Tongue (tissue), 3 donors: Measurements from ENCODE around the gene NOXO1. TPM values are rescaled to one million over a fixed set of nuclear protein-coding genes. Genes with fewer than 3 reads are reported as not detected.
"Not testable (repeated sequence)": the region's sequence is repeated elsewhere in the genome, so short reads cannot be mapped to it uniquely, and the experiment has no call there.

ENCODE experiments used
- DNase-seq: peaks from one replicate; pipeline ENCODE4 v3.0.0-alpha.2; 2015
- small RNA-seq: library from RNA; depleted of rRNA; stranded (forward); fragments of <200 nt; gene quantifications from one replicate; pipeline ENCODE3, GENCODE V24; 2014; ENCODE audit warnings: low replicate concordance
- total RNA-seq: library from RNA; depleted of rRNA; stranded (reverse); fragments of >200 nt; gene quantifications from one replicate; pipeline ENCODE4 v1.2.3, GENCODE V29; 2014

Gene NOXO1
- total RNA-seq, 1 donor from 2014 or later, result 2.5 TPM

DNA sequence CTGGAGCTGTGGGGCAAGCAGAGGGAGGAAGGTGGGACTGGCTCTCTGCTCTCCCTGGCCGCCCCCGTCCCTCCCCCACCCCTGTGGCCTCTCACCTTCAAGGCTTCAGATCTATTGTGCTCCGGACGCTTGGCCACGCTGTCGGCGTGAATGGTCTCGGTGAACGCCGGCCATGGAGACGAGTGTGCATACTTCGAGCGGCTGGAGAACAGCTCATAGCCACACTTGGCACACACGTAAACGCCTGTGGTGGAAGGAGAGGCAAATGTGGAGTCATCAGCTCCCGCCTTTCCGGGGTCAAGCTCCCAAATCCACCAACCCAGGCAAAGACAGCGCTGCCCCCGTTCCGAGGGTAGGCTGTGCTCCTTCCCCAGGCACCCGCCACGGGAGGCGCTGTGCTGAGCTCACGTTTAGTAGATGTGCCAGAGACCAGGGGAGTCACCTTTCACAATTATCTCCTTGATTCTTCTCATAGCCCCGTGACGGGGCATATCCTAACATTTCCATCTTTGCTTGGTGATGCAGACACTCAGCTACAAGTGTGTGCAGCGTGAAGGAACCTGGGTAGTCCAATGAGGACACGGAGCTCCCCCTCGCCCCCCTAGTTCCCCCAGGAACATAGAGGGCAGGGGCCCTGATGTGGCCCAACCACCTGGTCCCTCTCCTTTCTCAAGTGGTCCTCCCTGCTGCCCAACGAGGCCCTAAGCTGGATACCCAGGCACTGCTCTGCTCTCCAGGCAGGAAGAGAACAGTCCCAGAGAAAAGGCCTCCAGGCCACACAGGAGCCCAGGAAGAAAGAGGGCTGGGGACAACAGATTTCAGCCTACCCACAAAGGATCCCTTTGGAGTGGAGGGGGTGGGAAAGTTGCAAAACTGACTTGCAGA lies 39.9 kb downstream of the NOXO1 start:
- DNase-seq, result no peak

DNA sequence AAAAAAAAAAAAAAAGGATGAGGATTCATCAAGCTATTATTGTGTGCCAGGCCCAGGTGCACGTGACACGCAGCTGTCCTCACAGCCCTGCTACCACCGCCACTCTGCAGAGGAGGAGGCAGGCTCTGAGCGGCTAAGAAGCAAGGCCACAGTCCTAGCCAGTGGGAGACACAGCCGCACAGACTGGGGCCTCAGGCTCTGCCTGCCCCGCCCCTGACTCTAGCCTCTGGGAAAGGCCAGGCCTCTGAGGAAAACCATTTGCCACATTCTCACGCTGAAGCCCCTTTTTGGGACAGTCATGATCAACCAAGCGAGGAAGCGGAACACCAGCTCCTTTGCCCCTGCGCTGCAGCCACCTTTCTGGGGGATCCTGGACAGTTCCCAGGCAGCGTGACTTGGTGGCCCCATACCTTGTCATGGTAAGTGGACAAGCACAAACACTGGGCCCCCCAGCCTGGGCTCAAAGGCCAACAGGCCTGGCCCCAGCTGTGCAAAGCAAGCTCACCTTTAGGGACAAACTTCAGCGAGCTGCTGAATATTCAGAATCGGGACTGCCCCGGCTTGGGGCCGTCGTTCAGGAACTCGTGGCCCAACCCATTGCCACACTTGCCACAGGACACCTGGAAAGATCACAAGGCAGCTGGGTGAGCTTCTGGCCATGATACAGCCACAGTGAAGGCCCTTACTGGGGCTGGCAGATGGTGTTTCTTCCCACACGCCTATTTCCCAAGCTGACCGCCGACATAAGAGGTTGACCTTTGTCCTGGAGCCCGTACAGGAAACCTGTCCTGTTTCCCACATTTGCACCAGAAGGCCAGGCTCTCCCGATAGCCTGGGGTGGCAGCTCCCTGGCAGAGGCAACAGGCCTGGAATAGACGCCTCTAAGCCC lies 40.8 kb downstream of the NOXO1 start:
- no peak for DNase-seq

DNA sequence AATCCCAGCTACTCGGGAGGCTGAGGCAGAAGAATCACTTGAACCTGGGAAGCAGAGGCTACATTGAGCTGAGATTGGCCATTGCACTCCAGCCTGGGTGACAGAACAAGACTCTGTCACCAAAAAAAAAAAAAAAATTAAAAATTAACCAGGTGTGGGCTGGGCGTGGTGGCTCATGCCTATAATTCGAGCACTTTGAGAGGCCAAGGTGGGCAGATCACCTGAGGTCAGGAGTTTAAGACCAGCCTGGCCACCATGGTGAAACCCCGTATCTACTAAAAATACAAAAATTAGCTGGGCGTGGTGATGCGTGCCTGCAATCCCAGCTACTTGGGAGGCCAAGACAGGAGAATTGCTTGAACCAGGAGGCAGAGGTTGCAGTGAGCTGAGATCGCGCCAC lies 41.4 kb downstream of the NOXO1 start:
- DNase-seq, result not testable (repeated sequence)

DNA sequence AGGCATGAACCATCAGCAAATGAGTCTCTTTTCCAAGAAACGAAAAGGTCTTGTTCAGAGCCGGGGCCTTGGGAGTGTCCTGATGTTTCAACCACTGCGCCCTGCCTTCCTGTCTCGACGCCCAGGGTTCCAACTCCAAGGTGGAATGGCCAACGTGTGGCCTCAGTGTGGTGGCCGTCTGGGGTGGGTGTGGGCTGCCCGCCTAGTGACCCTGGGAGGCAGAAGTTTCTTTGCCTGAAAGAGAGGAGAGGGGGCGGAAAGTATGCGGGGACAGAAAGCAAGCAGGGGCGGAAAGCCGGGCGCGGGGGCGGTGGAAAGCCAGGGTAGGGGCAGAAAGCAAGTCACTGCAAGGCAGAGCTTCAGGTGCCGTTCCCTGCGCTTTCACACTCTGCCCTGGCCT lies 42.4 kb downstream of the NOXO1 start:
- DNase-seq, result no peak

DNA sequence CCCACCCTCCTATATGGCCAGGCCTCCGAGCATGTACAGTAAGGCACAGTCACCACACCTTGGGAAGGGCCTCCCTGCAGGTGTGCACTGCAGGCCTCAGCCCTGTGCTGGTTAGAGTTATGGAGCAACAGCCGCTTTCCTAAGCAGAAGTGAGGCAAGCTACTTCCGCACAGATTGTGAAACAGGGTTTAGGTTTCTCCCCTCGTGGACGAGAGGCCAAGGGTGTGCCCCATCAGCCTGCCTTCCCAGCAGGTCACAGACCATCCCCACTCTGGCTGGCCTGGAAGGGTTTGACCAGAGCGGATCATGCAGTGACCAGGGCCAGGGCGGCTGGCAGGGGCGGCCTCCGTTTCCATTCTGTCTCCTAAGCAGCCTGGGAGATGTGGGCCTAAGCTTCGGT lies 43.0 kb downstream of the NOXO1 start:
- no peak for DNase-seq

DNA sequence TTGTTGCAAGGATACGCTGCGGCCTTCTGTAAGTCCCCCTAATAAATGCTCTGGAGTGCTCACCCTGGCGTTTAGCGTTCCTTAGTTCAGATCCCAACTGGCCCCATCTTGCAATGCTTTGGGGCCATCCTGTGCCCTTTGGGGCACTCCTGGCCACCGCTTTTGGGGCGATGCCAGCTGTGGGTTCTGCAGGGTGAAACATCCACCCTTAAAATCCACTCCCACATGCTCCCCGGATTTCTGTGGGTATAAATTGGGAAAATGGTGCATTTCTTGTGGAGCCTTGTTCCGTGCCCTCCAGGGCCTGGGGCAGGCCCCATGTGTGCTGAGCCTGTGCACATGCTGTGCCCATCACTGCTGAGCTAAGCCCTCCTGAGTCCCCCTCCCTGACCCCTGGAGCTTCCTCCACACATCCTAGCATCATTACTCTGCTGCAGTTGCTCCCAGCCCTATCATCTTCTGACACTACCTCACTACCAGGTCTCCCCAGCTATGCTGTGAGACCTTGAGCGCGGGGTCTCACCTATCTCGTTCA lies 44.3 kb downstream of the NOXO1 start:
- DNase-seq, result no peak

DNA sequence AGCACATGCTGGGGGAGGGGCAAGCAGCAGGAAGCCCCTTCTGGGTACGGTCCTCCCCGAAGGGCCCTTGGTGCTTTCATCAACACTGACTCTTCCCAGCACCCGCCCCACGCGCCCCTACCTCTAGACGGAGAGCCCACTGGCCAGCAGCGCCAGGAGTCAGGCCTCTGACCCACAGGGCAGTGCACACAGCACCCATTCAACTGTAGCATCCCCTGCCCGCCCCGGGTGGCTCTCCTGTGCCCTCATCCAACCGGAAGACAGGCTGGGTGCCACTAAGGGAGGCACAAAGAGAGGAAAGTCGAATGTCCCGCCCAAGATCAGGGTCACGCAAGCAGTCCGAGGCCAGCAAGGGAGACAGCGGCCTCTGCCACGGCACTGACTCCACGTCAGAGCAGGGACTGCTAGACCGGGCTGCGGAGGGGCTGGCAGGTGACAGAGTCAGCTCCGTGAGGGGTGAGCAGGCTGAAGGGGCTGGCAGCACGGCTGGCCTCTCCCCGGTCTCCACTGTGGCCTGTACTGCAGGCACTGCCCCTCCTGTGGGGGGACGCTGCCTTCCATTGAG lies 48.1 kb downstream of the NOXO1 start:
- DNase-seq, result no peak

DNA sequence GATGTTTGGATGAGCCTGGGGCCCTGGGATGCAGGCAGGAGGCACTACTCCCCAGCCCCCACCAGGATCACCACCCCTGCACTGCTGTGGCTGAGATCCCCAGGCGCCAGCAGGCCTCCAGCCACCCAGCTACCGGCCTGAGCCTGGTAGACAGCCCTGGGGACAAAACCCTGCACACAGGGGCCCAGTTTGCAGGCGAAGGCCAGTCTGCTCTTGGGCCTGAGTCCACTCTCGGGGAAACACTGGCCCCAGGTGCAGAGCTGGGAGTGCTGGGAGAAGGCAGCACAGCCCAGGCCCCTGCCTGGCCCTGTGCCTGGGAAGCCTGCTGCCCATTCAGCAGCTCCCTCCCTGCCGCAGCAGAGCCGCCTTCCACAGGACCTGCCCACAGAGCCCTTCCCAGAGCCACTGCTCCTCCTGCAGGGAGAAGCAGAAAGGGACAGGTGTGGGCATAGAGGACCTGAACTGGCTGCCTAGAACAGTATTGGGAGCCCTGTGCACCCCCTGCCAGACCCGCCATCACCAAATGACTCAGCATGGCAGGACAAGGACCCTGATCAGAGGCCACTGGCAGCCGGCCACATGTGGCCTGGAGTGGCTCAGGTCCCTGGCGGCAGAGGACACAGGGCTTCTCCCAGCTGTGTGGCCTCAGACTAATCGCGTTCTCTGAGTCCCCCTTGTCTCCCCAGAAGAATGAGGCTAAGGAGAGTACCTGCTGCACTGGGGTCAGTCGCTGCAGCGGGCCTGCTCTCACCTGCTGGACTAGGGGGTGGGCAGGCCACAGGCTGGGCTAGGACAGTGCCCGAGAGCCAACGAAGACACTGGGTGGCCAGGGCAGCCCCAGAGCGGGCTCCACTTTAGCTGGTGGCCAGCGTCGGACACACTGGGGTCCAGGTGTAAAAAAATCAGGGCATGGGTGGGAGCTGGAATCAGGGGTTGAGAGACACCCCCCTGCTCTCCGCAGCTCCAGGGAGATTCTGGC lies 48.9 kb downstream of the NOXO1 start:
- DNase-seq, result no peak

DNA sequence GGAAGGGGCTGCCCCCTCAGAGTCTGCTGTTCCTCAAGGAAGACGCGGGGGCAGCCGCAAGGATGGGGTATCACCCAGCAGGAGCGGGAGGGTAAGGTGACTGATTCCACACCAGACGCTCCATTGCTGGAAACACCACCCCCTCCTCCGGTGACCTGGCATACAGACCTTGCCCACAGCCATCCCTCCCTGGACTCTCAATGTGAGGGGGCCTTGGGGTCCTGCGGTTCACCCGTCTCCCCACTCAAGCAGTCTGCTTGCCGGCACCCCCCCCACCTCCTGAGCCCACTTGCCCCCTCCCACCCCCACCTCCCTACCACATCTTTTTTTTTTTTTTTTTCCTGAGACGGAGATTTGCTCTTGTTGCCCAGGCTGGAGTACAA lies 50.9 kb downstream of the NOXO1 start:
- no peak for DNase-seq

DNA sequence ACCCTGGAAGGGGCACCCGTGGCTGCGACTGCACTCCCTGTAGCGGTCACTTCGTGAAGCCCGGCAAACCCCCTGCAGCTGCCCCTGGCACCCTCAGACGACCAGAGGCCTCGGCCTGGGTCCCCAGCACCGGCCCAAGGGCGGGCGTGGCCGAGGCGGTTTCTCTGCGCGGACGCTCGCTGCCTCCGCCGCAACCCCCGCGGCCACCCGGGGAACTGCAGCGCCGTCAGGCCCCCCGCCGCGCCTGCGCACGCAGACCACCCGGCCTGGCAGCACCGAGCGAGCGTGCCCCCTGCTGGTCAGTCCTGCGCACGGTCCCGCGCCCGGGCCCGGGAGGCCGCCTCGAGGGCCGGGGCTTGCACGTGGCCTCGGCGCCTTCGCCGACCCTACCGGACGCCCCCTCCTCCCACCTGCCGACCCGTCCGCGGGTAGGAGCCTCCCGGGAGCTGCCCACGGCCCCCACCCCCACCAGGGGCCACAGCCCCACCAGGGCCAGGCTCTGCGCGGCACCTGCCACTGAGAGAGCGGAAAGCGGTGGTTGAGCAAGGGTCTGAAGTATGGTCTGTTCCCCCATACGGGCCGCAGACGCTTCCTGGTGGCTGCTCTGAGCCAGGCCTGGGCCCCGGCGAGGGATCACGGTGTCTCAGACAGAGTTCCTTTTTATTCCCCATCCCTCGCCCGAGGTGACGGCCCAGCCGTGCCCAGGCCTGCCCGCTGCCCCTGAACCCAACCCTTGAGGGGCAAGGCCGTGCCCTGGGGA lies 51.5 kb downstream of the NOXO1 start:
- DNase-seq, result peak; percentile 94

DNA sequence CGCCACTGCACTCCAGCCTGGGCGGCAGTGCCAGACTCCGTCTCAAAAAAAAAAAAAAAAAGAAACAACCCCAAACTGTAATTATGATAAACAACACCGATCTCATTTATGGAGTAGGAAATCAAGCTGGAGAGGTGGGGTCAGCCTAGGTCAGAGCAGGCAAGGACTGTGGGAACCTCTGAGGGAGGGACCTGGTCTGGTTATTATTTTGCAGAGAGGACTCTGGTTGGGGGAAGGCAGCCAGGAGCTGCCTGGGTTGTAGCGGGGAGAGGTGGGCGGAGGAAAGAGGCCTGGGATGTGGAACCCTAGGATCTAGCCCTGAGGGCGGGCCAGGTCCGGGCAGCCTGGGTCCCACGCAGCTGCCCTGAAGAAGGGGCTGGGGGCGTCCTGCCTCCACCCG lies 52.2 kb downstream of the NOXO1 start:
- DNase-seq, result no peak

Small RNAs within 50 kb of the gene (small RNA-seq; reads per million reads assigned to genes)
- gene AC005363.2, result not detected
- not detected for gene RN7SL219P
- not detected for gene SNORA10
- not detected for gene SNORA64

Other genes with a start within 250 kb of the NOXO1 start
- 29.6 TPM for gene NME3, start 209.9 kb downstream of the NOXO1 start, total RNA-seq
- 10.6 TPM for gene EME2, start 208.7 kb downstream of the NOXO1 start, total RNA-seq
- gene MRPS34, start 208.3 kb downstream of the NOXO1 start, total RNA-seq, result 41.5 TPM
- gene SPSB3, start 198.9 kb downstream of the NOXO1 start, total RNA-seq, result 43.5 TPM
- gene NUBP2, start 198.5 kb downstream of the NOXO1 start, total RNA-seq, result 59.2 TPM
- 0.31 TPM for gene IGFALS, start 187.8 kb downstream of the NOXO1 start, total RNA-seq
- gene HAGH, start 154.6 kb downstream of the NOXO1 start, total RNA-seq, result 104 TPM
- 45.4 TPM for gene FAHD1, start 154.3 kb downstream of the NOXO1 start, total RNA-seq
- gene MEIOB, start 109.3 kb downstream of the NOXO1 start, total RNA-seq, result 0.62 TPM
- gene HS3ST6, start 63.1 kb downstream of the NOXO1 start, total RNA-seq, result 1.5 TPM
- gene MSRB1, start 38.3 kb downstream of the NOXO1 start, total RNA-seq, result 9.2 TPM
- gene RPL3L, start 26.8 kb downstream of the NOXO1 start, total RNA-seq, result 150 TPM
- 155 TPM for gene NDUFB10, start 21.9 kb downstream of the NOXO1 start, total RNA-seq
- gene RPS2, start 16.6 kb downstream of the NOXO1 start, total RNA-seq, result 1,524 TPM
- not detected for gene RNF151, start 14.6 kb downstream of the NOXO1 start, total RNA-seq
- gene TBL3, start 9.4 kb downstream of the NOXO1 start, total RNA-seq, result 21.7 TPM
- 10.2 TPM for gene GFER, start 2.7 kb upstream of the NOXO1 start, total RNA-seq
- gene SYNGR3, start 8.5 kb upstream of the NOXO1 start, total RNA-seq, result 4.7 TPM
- gene ZNF598, start 28.4 kb upstream of the NOXO1 start, total RNA-seq, result 15.2 TPM
- gene NPW, start 38.3 kb upstream of the NOXO1 start, total RNA-seq, result 0.82 TPM
- gene NHERF2, start 45.4 kb upstream of the NOXO1 start, total RNA-seq, result 45.7 TPM
- gene NTHL1, start 66.4 kb upstream of the NOXO1 start, total RNA-seq, result 28.7 TPM
- gene TSC2, start 66.5 kb upstream of the NOXO1 start, total RNA-seq, result 57.2 TPM
- gene PKD1, start 154.4 kb upstream of the NOXO1 start, total RNA-seq, result 138 TPM
- not detected for gene RAB26, start 167.2 kb upstream of the NOXO1 start, total RNA-seq
- 27.4 TPM for gene TRAF7, start 174.3 kb upstream of the NOXO1 start, total RNA-seq
- 1.0 TPM for gene CASKIN1, start 215.1 kb upstream of the NOXO1 start, total RNA-seq
- 27.0 TPM for gene MLST8, start 224.0 kb upstream of the NOXO1 start, total RNA-seq
- 1.9 TPM for gene BRICD5, start 229.4 kb upstream of the NOXO1 start, total RNA-seq
- gene PGP, start 233.4 kb upstream of the NOXO1 start, total RNA-seq, result 18.2 TPM
- gene E4F1, start 242.1 kb upstream of the NOXO1 start, total RNA-seq, result 23.7 TPM